GM23338 (cell line): Measurements from ENCODE around the gene PECR. TPM values are rescaled to one million over a fixed set of nuclear protein-coding genes. Genes with fewer than 3 reads are reported as not detected.

Experiments used
- ATAC-seq: fragments of 200-7000 bp; cut with Tn5 transposase; 3 replicates; pipeline ENCODE4 v1.9.1; 2020
- DNase-seq: peaks from one replicate; pipeline ENCODE4 v3.0.0-alpha.2; 2015; ENCODE audit warnings: low spot score
- H2AFZ ChIP-seq: fragments of 200-600 bp; sonication (generic); 2 replicates; pipeline ENCODE4 v1.8.0; 2016; ENCODE audit warnings: antibody characterized with exemption, mild to moderate bottlenecking, moderate library complexity
- H3F3A ChIP-seq: fragments of 200-600 bp; sonication (generic); replicated peaks from 2 replicates; pipeline ENCODE4 v1.8.0; 2017; ENCODE audit warnings: antibody characterized with exemption, mixed run types, low read depth
- H3K27ac ChIP-seq: fragments of 200-600 bp; sonication (generic); 2 replicates; pipeline ENCODE4 v1.6.1; 2016; ENCODE audit warnings: low read depth
- H3K27me3 ChIP-seq: fragments of 200-600 bp; sonication (generic); 2 replicates; pipeline ENCODE4 v1.8.0; 2016; ENCODE audit warnings: mild to moderate bottlenecking, mixed run types, moderate library complexity; ENCODE audit not compliant: insufficient read depth
- H3K36me3 ChIP-seq: fragments of 200-600 bp; sonication (generic); 2 replicates; pipeline ENCODE4 v1.8.0; 2016; ENCODE audit warnings: mild to moderate bottlenecking; ENCODE audit not compliant: insufficient read depth
- H3K4me1 ChIP-seq: fragments of 200-600 bp; sonication (generic); 2 replicates; pipeline ENCODE4 v1.8.0; 2016; ENCODE audit warnings: mild to moderate bottlenecking, moderate library complexity; ENCODE audit not compliant: insufficient read depth
- H3K4me2 ChIP-seq: fragments of 200-600 bp; sonication (generic); 2 replicates; pipeline ENCODE4 v1.7.1; 2017; ENCODE audit warnings: mixed run types
- H3K4me3 ChIP-seq: fragments of 200-600 bp; sonication (generic); 2 replicates; pipeline ENCODE4 v1.6.1; 2016; ENCODE audit warnings: mixed run types
- H3K79me2 ChIP-seq: fragments of 200-600 bp; sonication (generic); replicated peaks from 2 replicates; pipeline ENCODE4 v1.8.0; 2017; ENCODE audit warnings: mild to moderate bottlenecking; ENCODE audit not compliant: insufficient read depth
- H3K9me2 ChIP-seq: fragments of 200-600 bp; sonication (generic); 2 replicates; pipeline ENCODE4 v1.8.0; 2017; ENCODE audit not compliant: insufficient read depth
- H4K20me1 ChIP-seq: fragments of 200-600 bp; sonication (generic); replicated peaks from 2 replicates; pipeline ENCODE4 v1.8.0; 2017; ENCODE audit warnings: mild to moderate bottlenecking; ENCODE audit not compliant: insufficient read depth
- H3K27ac Mint-ChIP-seq: 2 replicates; pipeline ENCODE4 v1.8.0; 2020; ENCODE audit warnings: inconsistent platforms, mild to moderate bottlenecking, moderate library complexity, mixed read lengths
- H3K27me3 Mint-ChIP-seq: 3 replicates; pipeline ENCODE4 v1.8.0; 2022; ENCODE audit warnings: low read depth, mild to moderate bottlenecking, moderate library complexity, mixed read lengths, inconsistent platforms; ENCODE audit not compliant: insufficient read depth, poor library complexity
- H3K36me3 Mint-ChIP-seq: 3 replicates; pipeline ENCODE4 v1.8.0; 2021; ENCODE audit warnings: low read depth, mild to moderate bottlenecking, inconsistent platforms, moderate library complexity, mixed read lengths
- H3K4me1 Mint-ChIP-seq: 3 replicates; pipeline ENCODE4 v1.8.0; 2020; ENCODE audit warnings: mild to moderate bottlenecking, inconsistent platforms, mixed read lengths
- H3K4me3 Mint-ChIP-seq: 3 replicates; pipeline ENCODE4 v1.8.0; 2021; ENCODE audit warnings: moderate library complexity, mild to moderate bottlenecking, inconsistent platforms, mixed read lengths
- H3K9me3 Mint-ChIP-seq: 3 replicates; pipeline ENCODE4 v1.8.0; 2020; ENCODE audit warnings: moderate library complexity, mild to moderate bottlenecking, inconsistent platforms, mixed read lengths
- CREB1 ChIP-seq: fragments of 250-450 bp; sonication (Bioruptor Pico); IDR thresholded peaks from 2 replicates; pipeline ENCODE4 v1.5.0; 2020; ENCODE audit warnings: low read depth, mild to moderate bottlenecking, moderate library complexity
- CTCF ChIP-seq, 2 experiments: fragments of 200-600 bp in 1 of 2; sonication (generic) in 1 of 2; conservative IDR thresholded peaks; 2 replicates each; pipeline versions ENCODE4 v1.5.1 to v1.6.1; 2016 to 2017; ENCODE audit warnings: antibody characterized with exemption in 2 of 2, low read depth in 2 of 2, mild to moderate bottlenecking in 2 of 2, moderate library complexity in 1 of 2
- EZH2 ChIP-seq: fragments of 200-600 bp; sonication (generic); IDR thresholded peaks from one replicate; pipeline ENCODE4 v1.8.0; 2017; ENCODE audit warnings: antibody characterized with exemption, mild to moderate bottlenecking, low read depth; ENCODE audit not compliant: unreplicated experiment
- EZH2phosphoT487 ChIP-seq: fragments of 200-600 bp; sonication (generic); IDR thresholded peaks from one replicate; pipeline ENCODE4 v1.8.1; 2018; ENCODE audit warnings: antibody characterized with exemption; ENCODE audit not compliant: unreplicated experiment
- JUNB ChIP-seq: IDR thresholded peaks from one replicate; pipeline ENCODE4 v1.6.1; 2016; ENCODE audit warnings: antibody characterized with exemption; ENCODE audit not compliant: unreplicated experiment
- NANOG ChIP-seq: IDR thresholded peaks from 2 replicates; pipeline ENCODE4 v1.6.1; 2016; ENCODE audit warnings: antibody characterized with exemption, borderline replicate concordance
- POLR2AphosphoS5 ChIP-seq: IDR thresholded peaks from 2 replicates; pipeline ENCODE4 v1.6.1; 2016; ENCODE audit warnings: antibody characterized with exemption, low read depth
- REST ChIP-seq: IDR thresholded peaks from one replicate; pipeline ENCODE4 v1.6.1; 2018; ENCODE audit warnings: antibody characterized with exemption; ENCODE audit not compliant: unreplicated experiment
- STAT1 ChIP-seq: IDR thresholded peaks from one replicate; pipeline ENCODE4 v1.6.1; 2016; ENCODE audit warnings: antibody characterized with exemption; ENCODE audit not compliant: unreplicated experiment
- ZNF114 ChIP-seq: fragments of 250-450 bp; sonication (Bioruptor Pico); IDR thresholded peaks from 2 replicates; pipeline ENCODE4 v1.5.0; 2020; ENCODE audit warnings: mild to moderate bottlenecking, moderate library complexity
- ZNF462 ChIP-seq: fragments of 250-450 bp; sonication (Bioruptor Pico); IDR thresholded peaks from 2 replicates; pipeline ENCODE4 v1.5.0; 2020; ENCODE audit warnings: mild to moderate bottlenecking, moderate library complexity
- polyA plus RNA-seq: library from polyadenylated mRNA; unstranded; fragments of >200 nt; fragmentation: Nextera tagmentation; extraction: Ambion mirVana; gene quantifications from 2 replicates; pipeline ENCODE4 v1.2.1, GENCODE V29; 2016
- total RNA-seq: library from RNA; depleted of rRNA; stranded (reverse); fragments of >200 nt; shearing (Covaris generic); gene quantifications from 2 replicates; pipeline ENCODE4 v1.2.3, GENCODE V29; 2014

Gene PECR
- total and polyA plus RNA-seq, 2 experiments from 2014 or later = 12.1 to 15.5 TPM

- Mint-ChIP-seq H3K27me3 (peaks cover 3% of the 10 kb centered on the region), H3K4me3 (no peak overlapping the region), H3K36me3 (peaks cover 89% of the 10 kb centered on the region), H3K27ac (no peak overlapping the region), H3K9me3 (no peaks in the 10 kb centered on the region; the same call in 2 of the 3 replicates), H3K4me1 (no peaks in the 10 kb centered on the region)
- Histone ChIP-seq H3K9me2 (no peaks in the 10 kb centered on the region), H3K4me1 (no peaks in the 10 kb centered on the region), H3F3A (peaks cover 3% of the 10 kb centered on the region; the same call in 1 of the 2 replicates), H4K20me1 (peaks cover 52% of the 10 kb centered on the region), H3K4me2 (no peak overlapping the region), H3K27ac (no peak overlapping the region), H3K36me3 (peaks cover 93% of the 10 kb centered on the region), H3K27me3 (no peaks in the 10 kb centered on the region), H3K4me3 (no peak overlapping the region), H3K79me2 (peaks cover 86% of the 10 kb centered on the region), H2AFZ (no peak overlapping the region)
- TF ChIP-seq CREB1 (CRISPR knock-in tag) (no peak), EZH2phosphoT487 (no peak), CTCF (conservative IDR thresholded peaks at IDR 0.05; ENCODE audit: low read depth in 2 of 2) (no peak), ZNF114 (CRISPR knock-in tag) (no peak), ZNF462 (CRISPR knock-in tag) (no peak), POLR2AphosphoS5 (no peak), EZH2 (no peak), NANOG (no peak), STAT1 (no peak), REST (no peak), JUNB (no peak)
- ATAC-seq (no peak), DNase-seq (no peak)
These were observed 48.9 kb upstream of the PECR start for GRCh38 chr2:216130346-216130971.
